Measurements from ENCODE around the gene KIF5C. TPM values are rescaled to one million over a fixed set of nuclear protein-coding genes. Genes with fewer than 3 reads are reported as not detected.

KIF5C gene
- total and polyA plus RNA-seq, 2 experiments from 2014 or later, result 0.11 to 0.19 TPM

- no peaks in the 10 kb centered on the region for H3K9me2 ChIP-seq (ENCODE audit: insufficient read depth)
- no peaks in the 10 kb centered on the region for H3K36me3 ChIP-seq (ENCODE audit: low read depth)
- no peak overlapping the region for H3K27ac ChIP-seq
- 0 out of 2 replicates have a peak, but pooled peaks cover 5% of the 10 kb centered on the region for H3K27me3 ChIP-seq (replicated peaks; ENCODE audit: insufficient read depth)
- no peaks in the 10 kb centered on the region for H3F3A ChIP-seq (ENCODE audit: insufficient read depth)
- TF ChIP-seq EZH2phosphoT487 (IDR thresholded peaks at IDR 0.05; ENCODE audit: insufficient read depth, low read depth) (no peak), EZH2 (IDR thresholded peaks at IDR 0.05; ENCODE audit: insufficient read depth, poor library complexity, severe bottlenecking) (no peak)
- H3K4me3 ChIP-seq, result no peak overlapping the region
- H4K20me1 ChIP-seq (ENCODE audit: insufficient read depth), result no peaks in the 10 kb centered on the region
- H3K4me2 ChIP-seq (ENCODE audit: unreplicated experiment), result no peak overlapping the region
- no peaks in the 10 kb centered on the region for H3K79me2 ChIP-seq (ENCODE audit: insufficient read depth)
- H3K4me1 ChIP-seq (ENCODE audit: insufficient read depth), result no peaks in the 10 kb centered on the region
- WGBS, 2 experiments (ENCODE audit: low coverage in 1 of 2, low lambda C conversion rate in 2 of 2, missing lambda C conversion rate in 2 of 2), result 41 to 45% methylated on average over 8 of the region's 8 CpGs
- in situ Hi-C loops (cut with MboI), result no loop called here
- H3K9ac ChIP-seq, result no peak overlapping the region
- DNase-seq, result peak; percentile 5
- no peak overlapping the region for H2AFZ ChIP-seq
- H3K9me3 ChIP-seq (ENCODE audit: low read depth), result no peaks in the 10 kb centered on the region
Measured at GRCh38 chr2:148909114-148909513, 34.1 kb downstream of the KIF5C start.

GRCh38 chr2:148913061-148913460, 38.0 kb downstream of the KIF5C start:
- in situ Hi-C loops (cut with MboI), result no loop called here
- 0 out of 2 replicates have a peak, but pooled peaks cover 5% of the 10 kb centered on the region for H3K27me3 ChIP-seq (replicated peaks; ENCODE audit: insufficient read depth)

GRCh38 chr2:148913492-148913891, 38.5 kb downstream of the KIF5C start:
- in situ Hi-C loops (cut with MboI), result no loop called here
- H3K79me2 ChIP-seq (ENCODE audit: insufficient read depth), result no peaks in the 10 kb centered on the region
- H3F3A ChIP-seq (ENCODE audit: insufficient read depth), result no peaks in the 10 kb centered on the region
- no peaks in the 10 kb centered on the region for H3K4me1 ChIP-seq (ENCODE audit: insufficient read depth)
- DNase-seq, result no peak
- no peaks in the 10 kb centered on the region for H3K36me3 ChIP-seq (ENCODE audit: low read depth)
- 60 to 63% methylated on average over 8 of the region's 8 CpGs for WGBS, 2 experiments (ENCODE audit: low coverage in 1 of 2, low lambda C conversion rate in 2 of 2, missing lambda C conversion rate in 2 of 2)
- H3K9me2 ChIP-seq (ENCODE audit: insufficient read depth), result no peaks in the 10 kb centered on the region
- no peak overlapping the region for H3K9ac ChIP-seq
- no peak overlapping the region for H2AFZ ChIP-seq
- no peak overlapping the region for H3K4me2 ChIP-seq (ENCODE audit: unreplicated experiment)
- TF ChIP-seq EZH2phosphoT487 (IDR thresholded peaks at IDR 0.05; ENCODE audit: insufficient read depth, low read depth) (no peak), EZH2 (IDR thresholded peaks at IDR 0.05; ENCODE audit: insufficient read depth, poor library complexity, severe bottlenecking) (no peak)
- no peaks in the 10 kb centered on the region for H4K20me1 ChIP-seq (ENCODE audit: insufficient read depth)
- no peak overlapping the region for H3K4me3 ChIP-seq
- H3K27ac ChIP-seq, result no peak overlapping the region
- 0 out of 2 replicates have a peak, but pooled peaks cover 5% of the 10 kb centered on the region for H3K27me3 ChIP-seq (replicated peaks; ENCODE audit: insufficient read depth)
- no peaks in the 10 kb centered on the region for H3K9me3 ChIP-seq (ENCODE audit: low read depth)

More at GRCh38 chr2:148913061-148913460, 38.0 kb downstream of the KIF5C start:
- H3K27ac ChIP-seq, result no peak overlapping the region
- H3F3A ChIP-seq (ENCODE audit: insufficient read depth), result no peaks in the 10 kb centered on the region
- no peak overlapping the region for H2AFZ ChIP-seq
- H3K36me3 ChIP-seq (ENCODE audit: low read depth), result no peaks in the 10 kb centered on the region
- no peaks in the 10 kb centered on the region for H4K20me1 ChIP-seq (ENCODE audit: insufficient read depth)
- no peaks in the 10 kb centered on the region for H3K9me2 ChIP-seq (ENCODE audit: insufficient read depth)
- no peaks in the 10 kb centered on the region for H3K4me1 ChIP-seq (ENCODE audit: insufficient read depth)
- TF ChIP-seq EZH2 (IDR thresholded peaks at IDR 0.05; ENCODE audit: insufficient read depth, poor library complexity, severe bottlenecking), result no peak
- no peak for TF ChIP-seq EZH2phosphoT487 (IDR thresholded peaks at IDR 0.05; ENCODE audit: insufficient read depth, low read depth)
- no peak overlapping the region for H3K4me2 ChIP-seq (ENCODE audit: unreplicated experiment)
- no peak overlapping the region for H3K9ac ChIP-seq
- DNase-seq, result no peak
- H3K9me3 ChIP-seq (ENCODE audit: low read depth), result no peaks in the 10 kb centered on the region
- no peaks in the 10 kb centered on the region for H3K79me2 ChIP-seq (ENCODE audit: insufficient read depth)
- H3K4me3 ChIP-seq, result no peak overlapping the region

GRCh38 chr2:148914463-148914862, 39.4 kb downstream of the KIF5C start:
- no peak overlapping the region for H3K9ac ChIP-seq
- WGBS, 2 experiments (ENCODE audit: low coverage in 1 of 2, low lambda C conversion rate in 2 of 2, missing lambda C conversion rate in 2 of 2), result 36 to 42% methylated on average over 4 of the region's 4 CpGs
- H3K9me3 ChIP-seq (ENCODE audit: low read depth), result no peaks in the 10 kb centered on the region
- H3K79me2 ChIP-seq (ENCODE audit: insufficient read depth), result no peaks in the 10 kb centered on the region
- H3K36me3 ChIP-seq (ENCODE audit: low read depth), result no peaks in the 10 kb centered on the region
- H3F3A ChIP-seq (ENCODE audit: insufficient read depth), result no peaks in the 10 kb centered on the region
- in situ Hi-C loops (cut with MboI), result no loop called here
- H3K4me2 ChIP-seq (ENCODE audit: unreplicated experiment), result no peak overlapping the region
- no peak for TF ChIP-seq EZH2phosphoT487 (IDR thresholded peaks at IDR 0.05; ENCODE audit: insufficient read depth, low read depth)
- no peak for TF ChIP-seq EZH2 (IDR thresholded peaks at IDR 0.05; ENCODE audit: insufficient read depth, poor library complexity, severe bottlenecking)
- H2AFZ ChIP-seq, result no peak overlapping the region
- no peak overlapping the region for H3K4me3 ChIP-seq
- no peaks in the 10 kb centered on the region for H3K4me1 ChIP-seq (ENCODE audit: insufficient read depth)
- H3K27me3 ChIP-seq (replicated peaks; ENCODE audit: insufficient read depth), result 0 out of 2 replicates have a peak, but pooled peaks cover 5% of the 10 kb centered on the region
- H4K20me1 ChIP-seq (ENCODE audit: insufficient read depth), result no peaks in the 10 kb centered on the region
- H3K9me2 ChIP-seq (ENCODE audit: insufficient read depth), result no peaks in the 10 kb centered on the region
- H3K27ac ChIP-seq, result no peak overlapping the region
- DNase-seq, result no peak

GRCh38 chr2:148917431-148917830, 42.4 kb downstream of the KIF5C start:
- no peak for TF ChIP-seq EZH2phosphoT487 (IDR thresholded peaks at IDR 0.05; ENCODE audit: insufficient read depth, low read depth)
- TF ChIP-seq EZH2 (IDR thresholded peaks at IDR 0.05; ENCODE audit: insufficient read depth, poor library complexity, severe bottlenecking), result no peak
- H4K20me1 ChIP-seq (ENCODE audit: insufficient read depth), result no peaks in the 10 kb centered on the region
- no peaks in the 10 kb centered on the region for H3K9me2 ChIP-seq (ENCODE audit: insufficient read depth)
- H3K9ac ChIP-seq, result no peak overlapping the region
- no peaks in the 10 kb centered on the region for H3K27me3 ChIP-seq (replicated peaks; ENCODE audit: insufficient read depth)
- no peaks in the 10 kb centered on the region for H3K79me2 ChIP-seq (ENCODE audit: insufficient read depth)
- no peaks in the 10 kb centered on the region for H3K36me3 ChIP-seq (ENCODE audit: low read depth)
- H3K4me2 ChIP-seq (ENCODE audit: unreplicated experiment), result no peak overlapping the region
- H2AFZ ChIP-seq, result no peak overlapping the region
- no peaks in the 10 kb centered on the region for H3K4me1 ChIP-seq (ENCODE audit: insufficient read depth)
- in situ Hi-C loops (cut with MboI), result no loop called here
- H3K9me3 ChIP-seq (ENCODE audit: low read depth), result no peaks in the 10 kb centered on the region
- H3K27ac ChIP-seq, result no peak overlapping the region
- DNase-seq, result no peak
- H3F3A ChIP-seq (ENCODE audit: insufficient read depth), result no peaks in the 10 kb centered on the region
- 31 to 62% methylated on average over 1 of the region's 1 CpG for WGBS, 2 experiments (ENCODE audit: low coverage in 1 of 2, low lambda C conversion rate in 2 of 2, missing lambda C conversion rate in 2 of 2)
- H3K4me3 ChIP-seq, result no peak overlapping the region

Measured in GM23248 (cell line).